Effector memory CD4-positive, alpha-beta T cell (primary cell): ENCODE measurements around the gene SMARCAL1.

Source experiments
- DNase-seq, 3 donors: peaks; one replicate each; pipeline ENCODE4 v3.0.0-alpha.2; 2020
- H3K27ac ChIP-seq: 2 replicates; pipeline ENCODE4 v1.7.0; 2013; ENCODE audit warnings: mild to moderate bottlenecking, low read length, moderate library complexity; ENCODE audit not compliant: insufficient read depth, poor library complexity, severe bottlenecking
- H3K27me3 ChIP-seq: replicated peaks from 2 replicates; pipeline ENCODE4 v1.7.0; 2013; ENCODE audit warnings: mild to moderate bottlenecking, low read length; ENCODE audit not compliant: insufficient read depth, control insufficient read depth, poor library complexity, severe bottlenecking
- H3K36me3 ChIP-seq: 2 replicates; pipeline ENCODE4 v1.7.0; 2013; ENCODE audit warnings: mild to moderate bottlenecking, low read length, moderate library complexity; ENCODE audit not compliant: control insufficient read depth, insufficient read depth
- H3K4me1 ChIP-seq: 2 replicates; pipeline ENCODE4 v1.7.0; 2013; ENCODE audit warnings: low read length, mild to moderate bottlenecking; ENCODE audit not compliant: control insufficient read depth, insufficient read depth, poor library complexity, severe bottlenecking
- H3K4me3 ChIP-seq: 2 replicates; pipeline ENCODE4 v1.7.0; 2013; ENCODE audit warnings: low read length, low read depth, mild to moderate bottlenecking; ENCODE audit not compliant: insufficient read depth, poor library complexity, severe bottlenecking
- H3K9me3 ChIP-seq: 2 replicates; pipeline ENCODE4 v1.7.0; 2013; ENCODE audit warnings: mild to moderate bottlenecking, low read length, moderate library complexity; ENCODE audit not compliant: control insufficient read depth

SMARCAL1 gene

GRCh38 chr2:216410550-216410949 lies 1.7 kb upstream of the SMARCAL1 start:
- no peaks in the 10 kb centered on the region for H3K27me3 ChIP-seq
- no peaks in the 10 kb centered on the region for H3K9me3 ChIP-seq
- no peak overlapping the region for H3K4me3 ChIP-seq
- no peaks in the 10 kb centered on the region for H3K36me3 ChIP-seq
- no peak for DNase-seq
- peaks cover 6% of the 10 kb centered on the region for H3K4me1 ChIP-seq
- H3K27ac ChIP-seq, result no peak overlapping the region

GRCh38 chr2:216413882-216414281 lies 1.6 kb downstream of the SMARCAL1 start:
- Histone ChIP-seq H3K4me1 (peaks cover 6% of the 10 kb centered on the region), H3K9me3 (no peaks in the 10 kb centered on the region), H3K36me3 (peaks cover 6% of the 10 kb centered on the region), H3K27me3 (no peaks in the 10 kb centered on the region), H3K4me3 (no peak overlapping the region), H3K27ac (no peak overlapping the region)
- no peak for DNase-seq

- Histone ChIP-seq H3K36me3 (peaks cover 6% of the 10 kb centered on the region), H3K27me3 (no peaks in the 10 kb centered on the region)
- no peak for DNase-seq
Observed at GRCh38 chr2:216414772-216415319, 2.6 kb downstream of the SMARCAL1 start.

GRCh38 chr2:216415541-216415940 lies 3.3 kb downstream of the SMARCAL1 start:
- no peaks in the 10 kb centered on the region for H3K27me3 ChIP-seq
- H3K4me1 ChIP-seq, result peaks cover 6% of the 10 kb centered on the region
- no peak overlapping the region for H3K4me3 ChIP-seq
- no peaks in the 10 kb centered on the region for H3K9me3 ChIP-seq
- H3K36me3 ChIP-seq, result peaks cover 12% of the 10 kb centered on the region
- DNase-seq, result no peak
- H3K27ac ChIP-seq, result no peak overlapping the region

More at GRCh38 chr2:216414772-216415319, 2.6 kb downstream of the SMARCAL1 start:
- Histone ChIP-seq H3K27ac (no peak overlapping the region), H3K4me1 (peaks cover 6% of the 10 kb centered on the region), H3K9me3 (no peaks in the 10 kb centered on the region), H3K4me3 (no peak overlapping the region)

GRCh38 chr2:216416571-216417307 lies 4.5 kb downstream of the SMARCAL1 start:
- H3K27me3 ChIP-seq, result no peaks in the 10 kb centered on the region
- H3K4me1 ChIP-seq, result peaks cover 6% of the 10 kb centered on the region
- no peak overlapping the region for H3K4me3 ChIP-seq
- no peak overlapping the region for H3K27ac ChIP-seq
- peaks cover 23% of the 10 kb centered on the region for H3K36me3 ChIP-seq
- no peaks in the 10 kb centered on the region for H3K9me3 ChIP-seq
- DNase-seq, result no peak

GRCh38 chr2:216418981-216419380 lies 6.7 kb downstream of the SMARCAL1 start:
- Histone ChIP-seq H3K4me3 (no peak overlapping the region), H3K36me3 (peaks cover 46% of the 10 kb centered on the region), H3K9me3 (no peaks in the 10 kb centered on the region), H3K27ac (no peak overlapping the region), H3K27me3 (no peaks in the 10 kb centered on the region), H3K4me1 (no peaks in the 10 kb centered on the region)
- no peak for DNase-seq

- H3K9me3 ChIP-seq, result no peaks in the 10 kb centered on the region
- no peak overlapping the region for H3K4me3 ChIP-seq
- no peaks in the 10 kb centered on the region for H3K4me1 ChIP-seq
- no peak for DNase-seq
- no peaks in the 10 kb centered on the region for H3K27me3 ChIP-seq
- no peak overlapping the region for H3K27ac ChIP-seq
- peaks cover 61% of the 10 kb centered on the region for H3K36me3 ChIP-seq
Observed at GRCh38 chr2:216420367-216421101, 8.2 kb downstream of the SMARCAL1 start.

- Histone ChIP-seq H3K4me3 (no peak overlapping the region), H3K4me1 (no peaks in the 10 kb centered on the region), H3K27me3 (no peaks in the 10 kb centered on the region), H3K27ac (no peak overlapping the region), H3K9me3 (no peaks in the 10 kb centered on the region), H3K36me3 (peaks cover 59% of the 10 kb centered on the region)
- DNase-seq, result no peak
Observed at GRCh38 chr2:216423071-216423470, 10.8 kb downstream of the SMARCAL1 start.

GRCh38 chr2:216424274-216424673 lies 12.0 kb downstream of the SMARCAL1 start:
- DNase-seq, result no peak
- peaks cover 71% of the 10 kb centered on the region for H3K36me3 ChIP-seq
- no peak overlapping the region for H3K4me3 ChIP-seq
- H3K27me3 ChIP-seq, result no peaks in the 10 kb centered on the region
- no peaks in the 10 kb centered on the region for H3K4me1 ChIP-seq
- H3K27ac ChIP-seq, result no peak overlapping the region
- no peaks in the 10 kb centered on the region for H3K9me3 ChIP-seq
